AG04450 (cell line): Measurements from ENCODE around the gene CUEDC2. TPM values are rescaled to one million over a fixed set of nuclear protein-coding genes. Genes with fewer than 3 reads are reported as not detected.
A peak's percentile ranks its signal among the peaks of the same experiment; 100 is the strongest.

Experiments used
- CTCF ChIA-PET: fragments of 300-600, 350-600 bp; formaldehyde crosslinking; extraction: SDS; loops from one replicate; lab custom pipeline; 2022; ENCODE audit warnings: antibody characterized with exemption, inconsistent platforms; lab: Charles Lee
- POLR2A ChIA-PET: fragments of 350-600 bp; formaldehyde crosslinking; extraction: SDS; loops from one replicate; lab custom pipeline; 2021; ENCODE audit warnings: antibody characterized with exemption, inconsistent platforms; lab: Yijun Ruan, JAX
- DNase-seq: peaks from one replicate; pipeline ENCODE4 v3.0.0-alpha.2; 2011; ENCODE audit warnings: low read depth, low spot score
- H3K27ac ChIP-seq: one replicate; pipeline ENCODE4 v1.5.1; 2012; ENCODE audit warnings: low read depth, low read length, control low read depth
- H3K27me3 ChIP-seq: one replicate; pipeline ENCODE4 v1.6.0; 2012; ENCODE audit warnings: low read length; ENCODE audit not compliant: control insufficient read depth, insufficient read depth
- H3K4me3 ChIP-seq: 2 replicates; pipeline ENCODE4 v1.5.1; 2011; ENCODE audit warnings: mild to moderate bottlenecking, low read depth, low read length, control low read depth
- H3K9me3 ChIP-seq: 2 replicates; pipeline ENCODE4 v1.5.1; 2012; ENCODE audit warnings: low read length; ENCODE audit not compliant: control insufficient read depth, insufficient read depth
- polyA plus RNA-seq: library from polyadenylated mRNA; depleted of rRNA; stranded (reverse); fragments of >200 nt; gene quantifications from 2 replicates; pipeline ENCODE4 v1.2.3, GENCODE V29; 2011
- TF ChIP-seq, protein P1 (sequence below): IDR thresholded peaks from 2 replicates; pipeline ENCODE4 v1.5.1; 2011; ENCODE audit warnings: low read depth, low read length, control low read depth, inconsistent platforms

The CUEDC2 gene
- polyA plus RNA-seq, 1 experiment, result 61.1 TPM

DNA sequence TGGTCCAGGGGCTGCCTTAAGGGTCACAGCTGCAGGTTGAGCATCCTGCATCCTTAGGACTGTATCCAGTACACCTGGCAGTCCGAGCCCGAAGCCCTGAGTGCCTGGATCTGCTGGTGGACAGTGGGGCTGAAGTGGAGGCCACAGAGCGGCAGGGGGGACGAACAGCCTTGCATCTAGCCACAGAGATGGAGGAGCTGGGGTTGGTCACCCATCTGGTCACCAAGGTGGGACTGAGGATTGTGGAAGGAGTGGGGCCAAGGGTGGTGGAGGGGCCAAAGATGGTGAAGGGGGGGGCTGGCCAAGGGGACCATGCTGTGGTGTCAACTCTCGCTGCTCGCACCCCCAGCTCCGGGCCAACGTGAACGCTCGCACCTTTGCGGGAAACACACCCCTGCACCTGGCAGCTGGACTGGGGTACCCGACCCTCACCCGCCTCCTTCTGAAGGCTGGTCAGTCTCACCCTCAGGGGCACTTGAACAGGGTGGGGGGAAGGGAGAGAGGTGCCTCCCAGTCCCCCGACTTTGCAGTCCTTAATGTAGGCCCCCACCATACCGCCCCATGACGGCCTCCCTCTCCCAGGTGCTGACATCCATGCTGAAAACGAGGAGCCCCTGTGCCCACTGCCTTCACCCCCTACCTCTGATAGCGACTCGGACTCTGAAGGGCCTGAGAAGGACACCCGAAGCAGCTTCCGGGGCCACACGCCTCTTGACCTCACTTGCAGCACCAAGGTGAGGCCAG, 31.6 kb downstream of the CUEDC2 start:
- no peak for DNase-seq
- CTCF ChIA-PET, result interaction anchor here (0.8 to 4.2 kb wide), 10 partner anchors 10 to 242 kb away, joined by 3 to 33 read pairs (median 12); partner anchors contain the start of genes ELOVL3 and FBXL15
- POLR2A ChIA-PET, result interaction anchor here (0.6 kb wide), 1 partner anchor 140 kb away, joined by 15 read pairs; no protein-coding TSS in a partner anchor
- Histone ChIP-seq H3K27me3 (no peaks in the 10 kb centered on the region), H3K4me3 (no peak overlapping the region), H3K9me3 (no peaks in the 10 kb centered on the region; the same call in 1 of the 2 replicates), H3K27ac (peak overlapping the region; percentile 21)
- TF ChIP-seq, protein P1, sequence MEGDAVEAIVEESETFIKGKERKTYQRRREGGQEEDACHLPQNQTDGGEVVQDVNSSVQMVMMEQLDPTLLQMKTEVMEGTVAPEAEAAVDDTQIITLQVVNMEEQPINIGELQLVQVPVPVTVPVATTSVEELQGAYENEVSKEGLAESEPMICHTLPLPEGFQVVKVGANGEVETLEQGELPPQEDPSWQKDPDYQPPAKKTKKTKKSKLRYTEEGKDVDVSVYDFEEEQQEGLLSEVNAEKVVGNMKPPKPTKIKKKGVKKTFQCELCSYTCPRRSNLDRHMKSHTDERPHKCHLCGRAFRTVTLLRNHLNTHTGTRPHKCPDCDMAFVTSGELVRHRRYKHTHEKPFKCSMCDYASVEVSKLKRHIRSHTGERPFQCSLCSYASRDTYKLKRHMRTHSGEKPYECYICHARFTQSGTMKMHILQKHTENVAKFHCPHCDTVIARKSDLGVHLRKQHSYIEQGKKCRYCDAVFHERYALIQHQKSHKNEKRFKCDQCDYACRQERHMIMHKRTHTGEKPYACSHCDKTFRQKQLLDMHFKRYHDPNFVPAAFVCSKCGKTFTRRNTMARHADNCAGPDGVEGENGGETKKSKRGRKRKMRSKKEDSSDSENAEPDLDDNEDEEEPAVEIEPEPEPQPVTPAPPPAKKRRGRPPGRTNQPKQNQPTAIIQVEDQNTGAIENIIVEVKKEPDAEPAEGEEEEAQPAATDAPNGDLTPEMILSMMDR, result no peak

DNA sequence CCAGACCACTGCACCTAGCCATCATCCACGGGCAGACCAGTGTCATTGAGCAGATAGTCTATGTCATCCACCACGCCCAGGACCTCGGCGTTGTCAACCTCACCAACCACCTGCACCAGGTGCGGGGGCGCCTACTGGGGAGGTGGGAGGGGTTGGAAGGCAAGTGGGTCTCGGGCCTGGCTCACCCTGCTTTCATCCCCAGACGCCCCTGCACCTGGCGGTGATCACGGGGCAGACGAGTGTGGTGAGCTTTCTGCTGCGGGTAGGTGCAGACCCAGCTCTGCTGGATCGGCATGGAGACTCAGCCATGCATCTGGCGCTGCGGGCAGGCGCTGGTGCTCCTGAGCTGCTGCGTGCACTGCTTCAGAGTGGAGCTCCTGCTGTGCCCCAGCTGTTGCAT, 32.3 kb downstream of the CUEDC2 start:
- Histone ChIP-seq H3K4me3 (no peak overlapping the region), H3K27ac (no peak overlapping the region), H3K27me3 (no peaks in the 10 kb centered on the region), H3K9me3 (no peaks in the 10 kb centered on the region; the same call in 1 of the 2 replicates)
- CTCF ChIA-PET, result interaction anchor here (0.6 to 4.2 kb wide), 26 partner anchors 8 to 276 kb away, joined by 3 to 33 read pairs (median 3); partner anchors contain the start of genes ACTR1A, C10orf95, ELOVL3 and FBXL15
- POLR2A ChIA-PET, result interaction anchor here (1.1 kb wide), 1 partner anchor 79 kb away, joined by 3 read pairs; no protein-coding TSS in a partner anchor
- TF ChIP-seq, protein P1, result no peak
- DNase-seq, result no peak

DNA sequence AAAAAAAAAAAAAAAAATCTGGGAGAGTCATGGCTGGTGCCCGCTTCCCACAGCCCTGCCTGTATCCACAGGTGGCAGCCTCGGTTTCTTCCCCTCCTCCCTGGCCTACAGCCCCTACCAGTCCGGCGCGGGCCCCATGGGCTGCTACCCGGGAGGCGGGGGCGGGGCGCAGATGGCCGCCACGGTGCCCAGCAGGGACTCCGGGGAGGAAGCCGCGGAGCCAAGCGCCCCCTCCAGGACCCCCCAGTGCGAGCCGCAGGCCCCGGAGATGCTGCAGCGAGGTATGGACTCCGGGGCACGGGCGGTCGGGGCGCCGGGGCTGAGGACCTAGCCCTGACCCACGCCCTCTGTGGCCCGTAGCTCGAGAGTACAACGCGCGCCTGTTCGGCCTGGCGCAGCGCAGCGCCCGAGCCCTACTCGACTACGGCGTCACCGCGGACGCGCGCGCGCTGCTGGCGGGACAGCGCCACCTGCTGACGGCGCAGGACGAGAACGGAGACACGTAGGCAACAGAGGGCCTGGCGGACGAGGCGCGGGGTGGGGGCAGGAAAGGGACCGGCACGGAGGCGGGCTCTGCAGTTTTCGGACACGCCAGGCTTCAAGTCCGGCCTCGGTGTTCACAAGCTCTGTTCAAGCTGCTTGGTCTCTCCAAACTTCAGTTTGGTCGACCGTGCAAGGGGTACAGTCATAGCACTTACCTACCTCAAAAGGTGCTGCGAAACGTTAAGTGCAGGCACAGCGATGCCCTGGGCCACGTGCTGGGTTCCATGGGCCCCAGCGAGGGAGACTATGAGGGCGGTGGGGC, 33.0 kb downstream of the CUEDC2 start:
- H3K9me3 ChIP-seq, result no peaks in the 10 kb centered on the region; the same call in 1 of the 2 replicates
- no peaks in the 10 kb centered on the region for H3K27me3 ChIP-seq
- POLR2A ChIA-PET, result interaction anchor here (0.6 to 1.1 kb wide), 2 partner anchors 80 to 175 kb away, joined by 3 read pairs; no protein-coding TSS in a partner anchor
- DNase-seq, result peak; percentile 59
- CTCF ChIA-PET, result interaction anchor here (0.5 to 4.2 kb wide), 38 partner anchors 8 to 330 kb away, joined by 3 to 33 read pairs (median 3); partner anchors contain the start of genes ACTR1A, C10orf95, ELOVL3 and FBXL15
- H3K27ac ChIP-seq, result peak overlapping the region; percentile 47
- TF ChIP-seq, protein P1, result peak; percentile 78
- H3K4me3 ChIP-seq, result peak overlapping the region; percentile 50

DNA sequence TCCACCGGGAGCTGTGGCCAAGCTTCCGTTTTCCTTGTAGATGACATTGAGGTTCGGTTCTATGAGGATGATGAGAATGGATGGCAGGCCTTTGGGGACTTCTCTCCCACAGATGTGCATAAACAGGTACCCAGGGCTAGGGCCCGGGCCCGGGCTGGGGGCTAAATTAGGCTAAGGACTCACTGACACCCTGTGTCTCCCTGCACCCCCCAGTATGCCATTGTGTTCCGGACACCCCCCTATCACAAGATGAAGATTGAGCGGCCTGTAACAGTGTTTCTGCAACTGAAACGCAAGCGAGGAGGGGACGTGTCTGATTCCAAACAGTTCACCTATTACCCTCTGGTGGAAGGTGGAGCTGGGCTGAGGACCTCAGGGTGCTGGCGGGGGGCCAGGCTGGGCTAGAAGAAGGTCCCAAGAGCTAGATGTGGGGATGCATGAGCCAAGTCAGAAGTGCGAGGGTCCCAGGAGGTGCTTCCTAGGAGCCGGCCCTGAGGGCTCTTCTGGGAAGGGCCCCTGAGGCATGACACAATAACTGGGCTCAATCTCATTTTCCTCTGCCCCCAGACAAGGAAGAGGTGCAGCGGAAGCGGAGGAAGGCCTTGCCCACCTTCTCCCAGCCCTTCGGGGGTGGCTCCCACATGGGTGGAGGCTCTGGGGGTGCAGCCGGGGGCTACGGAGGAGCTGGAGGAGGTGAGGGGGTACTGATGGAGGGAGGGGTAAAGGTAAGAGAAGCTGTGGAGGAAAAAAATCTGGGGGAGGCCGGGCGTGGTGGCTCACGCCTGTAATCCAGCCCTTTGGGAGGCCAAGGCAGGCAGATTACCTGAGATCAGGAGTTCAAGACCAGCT, 34.0 kb downstream of the CUEDC2 start:
- Histone ChIP-seq H3K27me3 (no peaks in the 10 kb centered on the region), H3K4me3 (no peak overlapping the region), H3K27ac (no peak overlapping the region), H3K9me3 (no peaks in the 10 kb centered on the region; the same call in 1 of the 2 replicates)
- ChIA-PET POLR2A (interaction anchor here (0.6 to 1.1 kb wide), 3 partner anchors 9 to 176 kb away, joined by 3 to 6 read pairs (median 3); no protein-coding TSS in a partner anchor), CTCF (interaction anchor here (0.6 to 4.2 kb wide), 14 partner anchors 13 to 328 kb away, joined by 3 to 33 read pairs (median 3); partner anchors contain the start of genes ELOVL3 and FBXL15)
- TF ChIP-seq, protein P1, result no peak
- DNase-seq, result no peak
